Uterus (tissue), 2 donors: ENCODE measurements around the gene FRRS1.

Source experiments
- POLR2A ChIP-seq, 2 donors: fragments of 450-650 bp; IDR thresholded peaks; one replicate each; pipeline ENCODE4 v1.6.1; 2016; ENCODE audit warnings: antibody characterized with exemption in 2 of 2, mild to moderate bottlenecking in 1 of 2, moderate library complexity in 1 of 2
- TF ChIP-seq, protein P1 (sequence below), 4 experiments: fragments of 200-600 bp in 2 of 4; fragments of 450-650 bp in 2 of 4; sonication (generic) in 2 of 4; IDR thresholded peaks; one replicate each; pipeline ENCODE4 v1.5.1; 2016 to 2019; ENCODE audit warnings: antibody characterized with exemption in 4 of 4, mild to moderate bottlenecking in 2 of 4, moderate library complexity in 1 of 4

DNA sequence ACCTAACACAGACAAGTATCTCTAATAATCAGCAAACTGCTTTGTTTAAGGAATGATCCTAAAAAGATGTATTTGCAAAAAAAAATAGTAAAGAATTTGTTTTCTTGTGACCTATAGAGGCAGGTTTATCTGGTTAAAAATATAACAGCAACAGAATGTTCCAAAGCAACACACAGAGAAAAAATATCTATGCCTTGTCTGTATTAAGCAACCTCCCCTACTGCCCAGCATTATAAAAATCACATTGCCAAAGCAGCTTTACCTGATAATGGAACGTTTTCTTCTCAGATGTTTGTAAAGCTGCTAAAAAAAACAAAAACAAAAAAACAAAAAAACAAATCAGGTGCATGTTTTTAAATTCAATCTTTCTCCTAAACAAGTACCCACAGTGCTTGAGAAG lies 95.9 kb downstream of the FRRS1 start:
- TF ChIP-seq, protein P1, sequence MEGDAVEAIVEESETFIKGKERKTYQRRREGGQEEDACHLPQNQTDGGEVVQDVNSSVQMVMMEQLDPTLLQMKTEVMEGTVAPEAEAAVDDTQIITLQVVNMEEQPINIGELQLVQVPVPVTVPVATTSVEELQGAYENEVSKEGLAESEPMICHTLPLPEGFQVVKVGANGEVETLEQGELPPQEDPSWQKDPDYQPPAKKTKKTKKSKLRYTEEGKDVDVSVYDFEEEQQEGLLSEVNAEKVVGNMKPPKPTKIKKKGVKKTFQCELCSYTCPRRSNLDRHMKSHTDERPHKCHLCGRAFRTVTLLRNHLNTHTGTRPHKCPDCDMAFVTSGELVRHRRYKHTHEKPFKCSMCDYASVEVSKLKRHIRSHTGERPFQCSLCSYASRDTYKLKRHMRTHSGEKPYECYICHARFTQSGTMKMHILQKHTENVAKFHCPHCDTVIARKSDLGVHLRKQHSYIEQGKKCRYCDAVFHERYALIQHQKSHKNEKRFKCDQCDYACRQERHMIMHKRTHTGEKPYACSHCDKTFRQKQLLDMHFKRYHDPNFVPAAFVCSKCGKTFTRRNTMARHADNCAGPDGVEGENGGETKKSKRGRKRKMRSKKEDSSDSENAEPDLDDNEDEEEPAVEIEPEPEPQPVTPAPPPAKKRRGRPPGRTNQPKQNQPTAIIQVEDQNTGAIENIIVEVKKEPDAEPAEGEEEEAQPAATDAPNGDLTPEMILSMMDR (IDR thresholded peaks at IDR 0.05) = no peak
- TF ChIP-seq POLR2A (IDR thresholded peaks at IDR 0.05) = no peak
